ENCODE results near the gene MTHFSD.
A peak's percentile ranks its signal among the peaks of the same experiment; 100 is the strongest.

MTHFSD gene

GRCh38 chr16:86508947-86509758 is 45.9 kb downstream of the MTHFSD start:
- ChIA-PET POLR2A (interaction anchor here (0.7 to 1.5 kb wide), 3 partner anchors 50 to 184 kb away, joined by 3 to 4 read pairs (median 4); no protein-coding TSS in a partner anchor), CTCF (interaction anchor here (1.0 to 1.5 kb wide), 3 partner anchors 11 to 167 kb away, joined by 3 to 7 read pairs (median 4); no protein-coding TSS in a partner anchor)
- no peak for DNase-seq (ENCODE audit: low read depth, low spot score)
- H3K4me3 ChIP-seq (ENCODE audit: low read depth, low read length), result peak overlapping the region; percentile 64
- TF ChIP-seq, protein P1, sequence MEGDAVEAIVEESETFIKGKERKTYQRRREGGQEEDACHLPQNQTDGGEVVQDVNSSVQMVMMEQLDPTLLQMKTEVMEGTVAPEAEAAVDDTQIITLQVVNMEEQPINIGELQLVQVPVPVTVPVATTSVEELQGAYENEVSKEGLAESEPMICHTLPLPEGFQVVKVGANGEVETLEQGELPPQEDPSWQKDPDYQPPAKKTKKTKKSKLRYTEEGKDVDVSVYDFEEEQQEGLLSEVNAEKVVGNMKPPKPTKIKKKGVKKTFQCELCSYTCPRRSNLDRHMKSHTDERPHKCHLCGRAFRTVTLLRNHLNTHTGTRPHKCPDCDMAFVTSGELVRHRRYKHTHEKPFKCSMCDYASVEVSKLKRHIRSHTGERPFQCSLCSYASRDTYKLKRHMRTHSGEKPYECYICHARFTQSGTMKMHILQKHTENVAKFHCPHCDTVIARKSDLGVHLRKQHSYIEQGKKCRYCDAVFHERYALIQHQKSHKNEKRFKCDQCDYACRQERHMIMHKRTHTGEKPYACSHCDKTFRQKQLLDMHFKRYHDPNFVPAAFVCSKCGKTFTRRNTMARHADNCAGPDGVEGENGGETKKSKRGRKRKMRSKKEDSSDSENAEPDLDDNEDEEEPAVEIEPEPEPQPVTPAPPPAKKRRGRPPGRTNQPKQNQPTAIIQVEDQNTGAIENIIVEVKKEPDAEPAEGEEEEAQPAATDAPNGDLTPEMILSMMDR (IDR thresholded peaks at IDR 0.05; ENCODE audit: insufficient read depth, low read length, missing control alignments), result no peak

DNA sequence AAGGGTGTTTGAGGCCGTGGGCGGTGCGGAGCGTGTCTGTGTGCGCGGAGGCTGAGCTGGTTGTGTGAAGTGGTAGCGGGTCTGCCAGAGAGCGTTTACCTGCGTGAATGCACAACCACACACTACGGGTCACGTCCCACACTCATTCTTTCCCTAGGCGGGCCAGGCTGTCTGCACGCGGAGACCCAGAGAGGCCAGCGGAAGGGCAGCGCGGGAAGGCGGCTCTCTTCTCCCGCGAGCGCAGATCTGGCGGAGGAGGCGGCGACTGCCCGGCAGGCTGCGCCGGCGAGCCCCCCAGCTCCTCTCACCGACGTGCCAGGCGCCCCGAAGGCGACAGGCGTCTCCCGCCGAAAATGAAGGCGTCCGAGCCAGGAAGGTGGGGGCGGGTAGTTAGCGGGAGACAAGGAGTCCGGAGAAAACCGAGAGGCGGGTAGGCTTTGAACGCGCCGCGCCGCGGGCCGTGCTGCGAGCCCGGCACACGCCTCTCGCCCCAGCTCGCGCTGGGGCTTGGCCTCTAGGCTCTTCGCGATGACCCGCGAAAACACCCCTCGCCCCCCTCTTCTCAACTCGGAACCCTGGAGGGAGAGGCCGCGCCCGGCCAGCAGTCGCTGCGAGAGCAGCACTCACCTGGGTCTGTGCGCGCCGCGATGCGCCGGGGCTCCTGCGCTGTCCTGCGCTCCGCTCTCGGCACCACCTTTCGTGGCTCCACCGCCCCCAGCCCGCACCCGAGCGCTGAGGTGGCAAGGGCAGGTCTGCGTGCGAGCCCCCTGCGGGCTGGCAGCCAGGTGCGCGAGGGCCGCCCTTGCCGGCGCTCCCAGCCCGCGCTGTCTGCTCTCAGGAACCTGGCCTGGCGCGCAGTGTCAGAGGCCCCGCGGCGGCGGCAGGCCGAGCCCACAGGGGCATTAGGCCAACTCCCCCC is 46.7 kb downstream of the MTHFSD start:
- ChIA-PET POLR2A (no interaction called here), CTCF (interaction anchor here (0.9 to 2.4 kb wide), 4 partner anchors 12 to 435 kb away, joined by 3 to 5 read pairs (median 4); no protein-coding TSS in a partner anchor)
- H3K4me3 ChIP-seq (ENCODE audit: low read depth, low read length), result peak overlapping the region; percentile 64
- DNase-seq (ENCODE audit: low read depth, low spot score), result no peak
- TF ChIP-seq, protein P1 (IDR thresholded peaks at IDR 0.05; ENCODE audit: insufficient read depth, low read length, missing control alignments), result no peak

DNA sequence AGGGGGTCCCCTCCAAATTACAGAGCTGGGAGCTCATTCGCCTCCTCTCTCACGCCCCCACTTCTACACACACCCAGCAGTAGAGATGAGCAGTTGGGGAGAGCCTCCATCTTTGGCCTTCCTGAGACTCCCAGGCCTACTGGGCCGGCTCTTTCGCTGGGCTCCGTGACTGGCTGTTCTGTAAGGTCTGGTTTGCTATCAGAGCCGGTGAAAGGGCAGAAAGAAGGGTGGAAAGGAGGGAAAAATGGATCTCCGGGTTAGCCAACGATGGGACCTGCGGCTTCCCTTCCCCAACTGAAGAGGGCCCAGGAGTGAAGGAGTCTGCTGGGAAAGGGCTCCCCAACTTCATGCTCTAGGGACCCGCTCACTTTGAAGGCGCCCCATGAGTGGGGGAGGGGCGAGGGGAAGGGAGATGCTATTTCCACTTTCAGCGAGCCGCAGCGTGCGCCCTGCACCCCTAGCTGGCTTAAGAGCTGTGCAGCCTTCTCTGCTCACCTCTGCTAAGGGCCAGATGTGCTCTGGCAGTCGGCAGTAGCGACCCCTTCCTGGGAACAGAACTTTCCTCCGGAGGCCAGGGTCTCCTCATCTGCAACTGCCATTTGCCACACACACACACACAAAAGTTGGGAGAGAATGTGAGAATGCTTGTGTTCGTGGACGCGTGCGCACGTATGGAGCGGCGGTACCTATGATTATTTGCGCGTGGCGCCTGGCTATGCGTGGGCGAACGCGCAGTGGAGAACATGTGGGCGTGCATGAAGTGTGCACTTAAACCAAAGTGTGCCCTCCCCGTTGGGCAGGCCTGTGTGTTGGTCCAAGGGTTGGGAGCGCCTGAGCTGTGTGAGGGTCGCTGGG is 47.6 kb downstream of the MTHFSD start:
- ChIA-PET POLR2A (no interaction called here), CTCF (interaction anchor here (0.9 to 2.4 kb wide), 7 partner anchors 10 to 686 kb away, joined by 3 to 9 read pairs (median 4); no protein-coding TSS in a partner anchor)
- no peak for DNase-seq (ENCODE audit: low read depth, low spot score)
- TF ChIP-seq, protein P1 (IDR thresholded peaks at IDR 0.05; ENCODE audit: insufficient read depth, low read length, missing control alignments), result no peak
- peak overlapping the region; percentile 64 for H3K4me3 ChIP-seq (ENCODE audit: low read depth, low read length)

DNA sequence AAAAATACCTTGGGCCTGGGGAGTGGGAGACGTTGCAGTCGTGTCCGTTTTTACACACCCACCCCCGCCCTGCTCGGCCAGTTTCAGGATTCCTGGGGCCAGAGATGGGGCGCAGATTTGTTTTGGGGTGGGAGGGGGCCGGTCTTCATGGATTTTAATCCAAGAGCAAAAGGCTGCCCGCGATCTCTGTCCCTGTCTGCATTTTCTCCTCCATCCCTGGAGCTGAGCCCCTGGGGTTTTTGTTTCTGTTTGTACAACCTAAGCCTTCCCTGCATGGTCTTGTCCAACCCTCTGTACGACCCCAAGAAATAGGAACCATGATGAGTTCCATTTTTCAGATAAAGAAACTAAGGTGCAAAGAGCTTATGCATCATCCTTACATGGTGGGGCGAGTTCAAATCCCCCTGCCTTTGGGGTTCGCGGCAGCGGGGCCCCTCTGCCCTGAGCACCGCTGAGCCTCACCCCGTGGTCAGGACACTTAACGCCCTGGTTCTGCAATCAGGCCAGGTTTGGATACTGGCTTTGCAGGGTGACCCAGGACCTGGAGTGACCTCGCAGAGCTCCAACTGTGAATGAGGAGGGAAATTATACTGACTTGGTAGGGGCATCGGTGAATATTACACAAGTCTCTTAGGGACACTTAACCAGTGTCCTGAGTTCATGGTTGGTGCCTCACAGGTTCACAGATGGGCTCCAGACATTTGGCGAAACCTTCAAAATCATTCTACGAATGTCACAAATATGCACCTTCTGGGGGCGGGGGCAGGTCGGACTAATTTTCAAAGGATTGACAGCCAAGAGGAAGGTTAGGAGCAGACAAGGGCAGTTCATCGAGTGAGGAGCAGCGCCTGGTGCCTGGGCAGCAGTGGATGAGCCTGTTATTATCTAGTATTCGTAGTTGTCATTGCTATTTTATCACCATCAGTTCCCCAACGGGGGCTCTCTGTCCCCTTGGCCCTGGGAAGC is 48.9 kb downstream of the MTHFSD start:
- no peak for DNase-seq (ENCODE audit: low read depth, low spot score)
- TF ChIP-seq, protein P1 (IDR thresholded peaks at IDR 0.05; ENCODE audit: insufficient read depth, low read length, missing control alignments), result no peak
- POLR2A ChIA-PET, result no interaction called here
- CTCF ChIA-PET, result interaction anchor here (1.1 to 2.4 kb wide), 6 partner anchors 11 to 685 kb away, joined by 3 to 9 read pairs (median 4); no protein-coding TSS in a partner anchor
- H3K4me3 ChIP-seq (ENCODE audit: low read depth, low read length), result peak overlapping the region; percentile 15

Data from AG04449 (cell line).